A673 (cell line): ENCODE measurements around the gene BIRC6. TPM values are rescaled to one million over a fixed set of nuclear protein-coding genes. Genes with fewer than 3 reads are reported as not detected.

Experiments used
- BruUV-seq: library from RNA; stranded (reverse); fragments of 400-500 nt; replicated peaks from 2 replicates; lab custom pipeline; 2021; lab: Mats Ljungman, UMichigan
- CTCF ChIA-PET: fragments of 300-600 bp; sonication (Branson Sonifier 250); formaldehyde crosslinking; loops from one replicate; lab custom pipeline; 2022; ENCODE audit warnings: antibody characterized with exemption; lab: Charles Lee
- POLR2A ChIA-PET: fragments of 300-600 bp; sonication (Branson Sonifier 250); formaldehyde crosslinking; loops from one replicate; lab custom pipeline; 2022; ENCODE audit warnings: antibody characterized with exemption; ENCODE audit not compliant: low non-redundant PET; lab: Charles Lee
- DNase-seq: peaks from one replicate; pipeline ENCODE4 v3.0.0-alpha.2; 2015; ENCODE audit warnings: low spot score
- H3K27ac ChIP-seq: fragments of 200-600 bp; sonication (generic); 2 replicates; pipeline ENCODE4 v1.5.1; 2016; ENCODE audit warnings: mixed run types, low read depth, mild to moderate bottlenecking, mixed read lengths, antibody characterized with exemption, low read length; ENCODE audit not compliant: poor library complexity, severe bottlenecking
- H3K27me3 ChIP-seq: fragments of 200-600 bp; sonication (generic); replicated peaks from 2 replicates; pipeline ENCODE4 v1.6.1; 2017; ENCODE audit warnings: mixed run types, low read depth, mild to moderate bottlenecking, mixed read lengths, antibody characterized with exemption, low read length; ENCODE audit not compliant: insufficient read depth, poor library complexity
- H3K36me3 ChIP-seq: fragments of 200-600 bp; sonication (generic); 2 replicates; pipeline ENCODE4 v1.6.1; 2016; ENCODE audit warnings: mixed run types, mild to moderate bottlenecking, mixed read lengths, antibody characterized with exemption, low read length; ENCODE audit not compliant: insufficient read depth, poor library complexity, severe bottlenecking
- H3K4me1 ChIP-seq: fragments of 200-600 bp; sonication (generic); 2 replicates; pipeline ENCODE4 v1.6.1; 2017; ENCODE audit warnings: mixed run types, mild to moderate bottlenecking, mixed read lengths, antibody characterized with exemption, low read length; ENCODE audit not compliant: insufficient read depth, poor library complexity, severe bottlenecking
- H3K4me3 ChIP-seq: fragments of 200-600 bp; sonication (generic); 2 replicates; pipeline ENCODE4 v1.5.1; 2016; ENCODE audit warnings: low read depth, mixed run types, mild to moderate bottlenecking, mixed read lengths, low read length; ENCODE audit not compliant: poor library complexity, severe bottlenecking
- H3K9me3 ChIP-seq: fragments of 200-600 bp; sonication (generic); 2 replicates; pipeline ENCODE4 v1.6.1; 2016; ENCODE audit warnings: mixed run types, low read depth, mild to moderate bottlenecking, mixed read lengths, antibody characterized with exemption, low read length; ENCODE audit not compliant: poor library complexity, severe bottlenecking
- EZH2 ChIP-seq: fragments of 200-600 bp; sonication (generic); IDR thresholded peaks from 2 replicates; pipeline ENCODE4 v1.6.1; 2017; ENCODE audit warnings: borderline replicate concordance, low read depth, mild to moderate bottlenecking, mixed read lengths, antibody characterized with exemption, low read length; ENCODE audit not compliant: poor library complexity, severe bottlenecking
- intact Hi-C: fragments of 100-400 bp; cut with micrococcal nuclease; formaldehyde crosslinking; loops from one replicate; pipeline ENCODE4 v1.10.0; 2022; ENCODE audit not compliant: unreplicated experiment
- total RNA-seq: library from RNA; stranded (reverse); gene quantifications from 2 replicates; pipeline ENCODE4 v1.2.3, GENCODE V29; 2021
- TF ChIP-seq, protein P1 (sequence below): fragments of 300-800, 200-600 bp; sonication (generic); conservative IDR thresholded peaks from 2 replicates; pipeline ENCODE4 v1.5.1; 2017; ENCODE audit warnings: low read depth, mild to moderate bottlenecking, antibody characterized with exemption, low read length, moderate library complexity, mixed read lengths

The BIRC6 gene
- total RNA-seq, 1 experiment from 2014 or later = 75.9 TPM

DNA sequence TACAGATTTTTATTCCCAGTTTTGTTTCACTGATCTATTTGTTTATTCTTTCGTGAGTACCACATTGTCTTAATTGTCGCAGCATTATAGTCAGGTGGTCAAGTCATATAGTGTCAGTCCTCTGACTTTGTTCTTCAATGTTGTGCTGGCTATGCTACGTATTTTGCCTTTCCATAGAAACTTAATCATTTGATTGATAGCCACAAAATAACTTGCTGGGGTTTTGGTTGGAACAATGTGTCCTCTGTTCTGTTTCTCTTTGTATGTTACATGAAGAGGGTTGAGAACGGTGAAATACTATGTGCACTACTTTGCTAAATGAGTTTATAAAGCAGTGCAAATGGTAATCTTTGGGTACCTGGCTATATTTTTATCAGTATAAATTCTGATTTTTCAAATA, 206.1 kb downstream of the BIRC6 start:
- BruUV-seq = no TSS peak
- TF ChIP-seq, protein P1, sequence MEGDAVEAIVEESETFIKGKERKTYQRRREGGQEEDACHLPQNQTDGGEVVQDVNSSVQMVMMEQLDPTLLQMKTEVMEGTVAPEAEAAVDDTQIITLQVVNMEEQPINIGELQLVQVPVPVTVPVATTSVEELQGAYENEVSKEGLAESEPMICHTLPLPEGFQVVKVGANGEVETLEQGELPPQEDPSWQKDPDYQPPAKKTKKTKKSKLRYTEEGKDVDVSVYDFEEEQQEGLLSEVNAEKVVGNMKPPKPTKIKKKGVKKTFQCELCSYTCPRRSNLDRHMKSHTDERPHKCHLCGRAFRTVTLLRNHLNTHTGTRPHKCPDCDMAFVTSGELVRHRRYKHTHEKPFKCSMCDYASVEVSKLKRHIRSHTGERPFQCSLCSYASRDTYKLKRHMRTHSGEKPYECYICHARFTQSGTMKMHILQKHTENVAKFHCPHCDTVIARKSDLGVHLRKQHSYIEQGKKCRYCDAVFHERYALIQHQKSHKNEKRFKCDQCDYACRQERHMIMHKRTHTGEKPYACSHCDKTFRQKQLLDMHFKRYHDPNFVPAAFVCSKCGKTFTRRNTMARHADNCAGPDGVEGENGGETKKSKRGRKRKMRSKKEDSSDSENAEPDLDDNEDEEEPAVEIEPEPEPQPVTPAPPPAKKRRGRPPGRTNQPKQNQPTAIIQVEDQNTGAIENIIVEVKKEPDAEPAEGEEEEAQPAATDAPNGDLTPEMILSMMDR = no peak
- TF ChIP-seq EZH2 = no peak
- peaks cover 11% of the 10 kb centered on the region for H3K36me3 ChIP-seq
- POLR2A ChIA-PET = no interaction called here
- no peak overlapping the region for H3K4me3 ChIP-seq
- H3K4me1 ChIP-seq = no peaks in the 10 kb centered on the region
- H3K27me3 ChIP-seq = no peaks in the 10 kb centered on the region
- CTCF ChIA-PET = no interaction called here
- peaks cover 15% of the 10 kb centered on the region for H3K9me3 ChIP-seq
- DNase-seq = no peak
- intact Hi-C loops = no loop called here
- no peak overlapping the region for H3K27ac ChIP-seq

DNA sequence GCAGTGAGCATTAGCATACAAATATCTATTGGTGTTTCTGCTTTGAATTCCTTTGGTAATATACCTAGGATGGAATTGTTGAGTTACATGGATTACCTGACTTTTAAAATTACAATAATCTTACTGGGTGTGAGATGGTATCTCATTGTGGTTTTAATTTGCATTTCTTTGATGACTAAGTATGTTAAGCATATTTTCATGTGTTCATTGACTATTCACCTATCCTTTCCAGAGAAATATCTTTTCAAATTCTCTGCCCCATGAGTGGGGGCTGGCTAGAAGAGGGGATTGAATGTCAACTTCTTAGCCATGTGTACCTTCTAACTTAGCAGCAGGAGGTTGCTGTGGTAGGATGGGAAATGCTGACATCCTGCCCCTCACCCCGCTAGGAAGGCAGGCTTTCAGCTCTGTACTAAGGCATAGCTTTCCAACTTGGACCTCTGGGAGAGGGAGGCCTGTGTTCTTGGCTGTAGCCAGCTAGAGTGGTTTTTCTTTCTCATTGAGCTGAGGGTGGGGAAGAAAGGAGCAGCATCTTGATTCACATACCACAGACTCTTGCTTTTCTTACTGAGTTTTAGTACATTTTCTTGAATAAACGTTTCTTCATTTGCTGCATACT, 207.7 kb downstream of the BIRC6 start:
- Histone ChIP-seq H3K4me1 (no peaks in the 10 kb centered on the region), H3K9me3 (peaks cover 15% of the 10 kb centered on the region), H3K27me3 (no peaks in the 10 kb centered on the region), H3K4me3 (no peak overlapping the region), H3K27ac (no peak overlapping the region), H3K36me3 (peaks cover 11% of the 10 kb centered on the region)
- no TSS peak for BruUV-seq
- intact Hi-C loops = no loop called here
- CTCF ChIA-PET = no interaction called here
- POLR2A ChIA-PET = no interaction called here
- no peak for DNase-seq
- TF ChIP-seq EZH2 = no peak
- TF ChIP-seq, protein P1 = no peak

DNA sequence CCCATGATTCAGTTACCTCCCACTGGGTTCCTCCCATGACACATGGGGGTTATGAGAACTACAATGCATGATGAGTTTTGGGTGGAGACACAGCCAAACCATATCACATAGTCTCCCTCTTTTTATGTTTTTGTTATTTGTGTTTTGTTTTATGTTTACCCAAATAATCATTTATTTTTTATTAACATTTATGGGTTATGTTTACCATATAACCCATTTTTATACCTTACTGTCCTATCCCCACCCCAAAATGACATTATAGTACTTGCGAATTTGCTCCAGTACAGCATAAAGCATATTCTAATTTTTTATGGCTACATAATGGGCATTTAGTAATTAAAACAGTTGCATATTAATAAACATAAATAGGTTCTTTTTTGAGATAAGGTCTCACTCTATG, 209.1 kb downstream of the BIRC6 start:
- H3K36me3 ChIP-seq = peaks cover 11% of the 10 kb centered on the region
- intact Hi-C loops = no loop called here
- ChIA-PET CTCF (no interaction called here), POLR2A (no interaction called here)
- TF ChIP-seq EZH2 = no peak
- TF ChIP-seq, protein P1 = no peak
- H3K9me3 ChIP-seq = peaks cover 15% of the 10 kb centered on the region
- no peak overlapping the region for H3K27ac ChIP-seq
- H3K27me3 ChIP-seq = no peaks in the 10 kb centered on the region
- no TSS peak for BruUV-seq
- H3K4me3 ChIP-seq = no peak overlapping the region
- DNase-seq = no peak
- H3K4me1 ChIP-seq = no peaks in the 10 kb centered on the region
